HEK293 (cell line): ENCODE results near the gene SIMC1.

ENCODE experiments used
- GFI1B ChIP-seq: fragments of 450-650 bp; formaldehyde crosslinking; IDR thresholded peaks from 2 replicates; pipeline ENCODE4 v1.5.1; 2016; ENCODE audit warnings: missing biosample characterization, missing genetic modification characterization
- KLF1 ChIP-seq: fragments of 450-650 bp; formaldehyde crosslinking; IDR thresholded peaks from 2 replicates; pipeline ENCODE4 v1.5.1; 2016; ENCODE audit warnings: missing biosample characterization, missing genetic modification characterization
- RBAK ChIP-seq: fragments of 450-650 bp; formaldehyde crosslinking; IDR thresholded peaks from 2 replicates; pipeline ENCODE4 v1.5.1; 2016; ENCODE audit warnings: missing biosample characterization, missing genetic modification characterization
- REPIN1 ChIP-seq: fragments of 450-650 bp; formaldehyde crosslinking; IDR thresholded peaks from 2 replicates; pipeline ENCODE4 v1.5.1; 2017; ENCODE audit warnings: missing biosample characterization, missing genetic modification characterization, low read depth
- TRIM28 ChIP-seq: IDR thresholded peaks from 2 replicates; pipeline ENCODE4 v1.6.1; 2011; ENCODE audit warnings: low read length, control low read depth, borderline replicate concordance
- YY1 ChIP-seq: fragments of 450-650 bp; formaldehyde crosslinking; IDR thresholded peaks from 2 replicates; pipeline ENCODE4 v1.5.1; 2018; ENCODE audit warnings: missing biosample characterization, missing genetic modification characterization
- ZBTB8A ChIP-seq: fragments of 450-650 bp; formaldehyde crosslinking; IDR thresholded peaks from 2 replicates; pipeline ENCODE4 v1.5.1; 2016; ENCODE audit warnings: missing biosample characterization, missing genetic modification characterization
- ZFP37 ChIP-seq: fragments of 450-650 bp; formaldehyde crosslinking; IDR thresholded peaks from 2 replicates; pipeline ENCODE4 v1.5.1; 2016; ENCODE audit warnings: missing biosample characterization, missing genetic modification characterization
- ZNF157 ChIP-seq: fragments of 450-650 bp; formaldehyde crosslinking; IDR thresholded peaks from 2 replicates; pipeline ENCODE4 v1.5.1; 2016; ENCODE audit warnings: missing biosample characterization, missing genetic modification characterization
- ZNF2 ChIP-seq: fragments of 450-650 bp; formaldehyde crosslinking; IDR thresholded peaks from 2 replicates; pipeline ENCODE4 v1.5.1; 2016; ENCODE audit warnings: missing biosample characterization, missing genetic modification characterization
- ZNF202 ChIP-seq: fragments of 450-650 bp; formaldehyde crosslinking; IDR thresholded peaks from 2 replicates; pipeline ENCODE4 v1.5.1; 2016; ENCODE audit warnings: missing biosample characterization, missing genetic modification characterization, borderline replicate concordance
- ZNF211 ChIP-seq: fragments of 450-650 bp; formaldehyde crosslinking; IDR thresholded peaks from 2 replicates; pipeline ENCODE4 v1.5.1; 2016; ENCODE audit warnings: low read depth, missing biosample characterization, missing genetic modification characterization
- ZNF292 ChIP-seq: fragments of 450-650 bp; formaldehyde crosslinking; IDR thresholded peaks from 2 replicates; pipeline ENCODE4 v1.5.1; 2016; ENCODE audit warnings: low read depth, missing biosample characterization, missing genetic modification characterization, borderline replicate concordance
- ZNF394 ChIP-seq: fragments of 450-650 bp; formaldehyde crosslinking; IDR thresholded peaks from 2 replicates; pipeline ENCODE4 v1.5.1; 2016; ENCODE audit warnings: missing biosample characterization, missing genetic modification characterization, mild to moderate bottlenecking, moderate library complexity, borderline replicate concordance
- ZNF544 ChIP-seq: fragments of 450-650 bp; formaldehyde crosslinking; IDR thresholded peaks from 2 replicates; pipeline ENCODE4 v1.5.0; 2017; ENCODE audit warnings: missing biosample characterization, missing genetic modification characterization
- ZNF624 ChIP-seq: fragments of 450-650 bp; formaldehyde crosslinking; IDR thresholded peaks from 2 replicates; pipeline ENCODE4 v1.5.1; 2017; ENCODE audit warnings: missing biosample characterization, missing genetic modification characterization
- ZNF626 ChIP-seq: fragments of 450-650 bp; sonication (Bioruptor Pico); formaldehyde crosslinking; IDR thresholded peaks from 2 replicates; pipeline ENCODE4 v1.5.1; 2018; ENCODE audit warnings: missing biosample characterization, missing genetic modification characterization, inconsistent platforms
- ZNF629 ChIP-seq: fragments of 450-650 bp; formaldehyde crosslinking; IDR thresholded peaks from 2 replicates; pipeline ENCODE4 v1.5.1; 2017; ENCODE audit warnings: missing biosample characterization, missing genetic modification characterization
- ZNF747 ChIP-seq: fragments of 450-650 bp; formaldehyde crosslinking; IDR thresholded peaks from 2 replicates; pipeline ENCODE4 v1.5.1; 2016; ENCODE audit warnings: missing biosample characterization, missing genetic modification characterization
- ZNF76 ChIP-seq: fragments of 450-650 bp; formaldehyde crosslinking; IDR thresholded peaks from 2 replicates; pipeline ENCODE4; 2016; ENCODE audit warnings: low read depth, missing biosample characterization, missing genetic modification characterization, borderline replicate concordance
- ZNF791 ChIP-seq: fragments of 450-650 bp; formaldehyde crosslinking; IDR thresholded peaks from 2 replicates; pipeline ENCODE4 v1.5.1; 2016; ENCODE audit warnings: missing biosample characterization, missing genetic modification characterization
- ZNF837 ChIP-seq: fragments of 450-650 bp; formaldehyde crosslinking; IDR thresholded peaks from 2 replicates; pipeline ENCODE4 v1.5.1; 2016; ENCODE audit warnings: missing biosample characterization, missing genetic modification characterization
- ZNF843 ChIP-seq: fragments of 450-650 bp; formaldehyde crosslinking; IDR thresholded peaks from 2 replicates; pipeline ENCODE4 v1.5.1; 2016; ENCODE audit warnings: missing biosample characterization, missing genetic modification characterization
- TF ChIP-seq, protein P1 (sequence below): fragments of 450-650 bp; formaldehyde crosslinking; IDR thresholded peaks from 2 replicates; pipeline ENCODE4 v1.5.1; 2017; ENCODE audit warnings: missing biosample characterization, missing genetic modification characterization
- TF ChIP-seq, protein P2 (sequence below): fragments of 450-650 bp; formaldehyde crosslinking; IDR thresholded peaks from 2 replicates; pipeline ENCODE4 v1.5.1; 2017; ENCODE audit warnings: missing biosample characterization, missing genetic modification characterization
- TF ChIP-seq, protein P3 (sequence below): fragments of 450-650 bp; formaldehyde crosslinking; conservative IDR thresholded peaks from 2 replicates; pipeline ENCODE4 v1.5.1; 2016; ENCODE audit warnings: low read depth, missing biosample characterization, missing genetic modification characterization
- TF ChIP-seq, protein P4 (sequence below): fragments of 450-650 bp; formaldehyde crosslinking; IDR thresholded peaks from 2 replicates; pipeline ENCODE4 v1.5.1; 2016; ENCODE audit warnings: missing biosample characterization, missing genetic modification characterization

The SIMC1 gene

DNA sequence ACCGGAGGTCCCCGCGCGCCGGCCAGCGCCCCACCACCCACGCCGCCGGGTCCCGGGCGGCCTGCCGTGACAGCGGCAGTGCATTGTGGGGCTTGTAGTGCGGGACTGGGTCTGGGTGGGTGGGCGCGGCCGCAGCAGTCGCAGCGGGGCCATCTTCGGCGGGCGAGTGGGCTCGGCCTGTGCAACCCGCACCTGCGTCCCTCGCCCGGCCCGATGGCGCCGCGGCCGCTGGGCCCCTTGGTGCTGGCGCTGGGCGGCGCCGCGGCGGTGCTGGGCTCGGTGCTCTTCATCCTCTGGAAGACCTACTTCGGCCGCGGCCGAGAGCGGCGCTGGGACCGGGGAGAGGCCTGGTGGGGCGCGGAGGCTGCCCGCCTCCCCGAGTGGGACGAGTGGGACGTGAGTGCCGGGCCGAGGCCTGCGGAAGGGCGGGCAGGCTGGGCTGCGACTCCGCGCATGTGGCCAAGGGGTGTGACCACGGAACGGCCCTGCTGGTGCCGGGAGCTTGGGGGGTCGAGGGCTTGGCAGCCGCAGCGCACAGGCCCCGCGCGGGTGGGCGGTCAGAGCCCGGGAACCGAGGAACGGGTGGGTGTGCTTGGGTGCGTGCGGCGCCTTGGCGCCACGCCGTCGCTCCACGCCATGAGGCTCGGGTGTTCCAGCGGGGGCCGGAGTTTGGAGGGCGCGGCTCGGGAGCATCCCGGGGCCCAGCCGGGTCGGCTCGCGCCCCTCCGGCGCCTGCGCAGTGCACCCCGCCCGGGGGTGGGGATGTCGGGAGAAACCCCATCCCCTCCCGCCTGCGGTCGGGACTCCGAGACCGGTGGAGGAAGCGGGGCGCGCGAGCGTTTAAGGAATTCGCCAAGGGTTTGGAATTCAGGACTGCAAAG lies 127.4 kb downstream of the SIMC1 start, which contains the start of gene ARL10 (continued):
- TF ChIP-seq, protein P1, sequence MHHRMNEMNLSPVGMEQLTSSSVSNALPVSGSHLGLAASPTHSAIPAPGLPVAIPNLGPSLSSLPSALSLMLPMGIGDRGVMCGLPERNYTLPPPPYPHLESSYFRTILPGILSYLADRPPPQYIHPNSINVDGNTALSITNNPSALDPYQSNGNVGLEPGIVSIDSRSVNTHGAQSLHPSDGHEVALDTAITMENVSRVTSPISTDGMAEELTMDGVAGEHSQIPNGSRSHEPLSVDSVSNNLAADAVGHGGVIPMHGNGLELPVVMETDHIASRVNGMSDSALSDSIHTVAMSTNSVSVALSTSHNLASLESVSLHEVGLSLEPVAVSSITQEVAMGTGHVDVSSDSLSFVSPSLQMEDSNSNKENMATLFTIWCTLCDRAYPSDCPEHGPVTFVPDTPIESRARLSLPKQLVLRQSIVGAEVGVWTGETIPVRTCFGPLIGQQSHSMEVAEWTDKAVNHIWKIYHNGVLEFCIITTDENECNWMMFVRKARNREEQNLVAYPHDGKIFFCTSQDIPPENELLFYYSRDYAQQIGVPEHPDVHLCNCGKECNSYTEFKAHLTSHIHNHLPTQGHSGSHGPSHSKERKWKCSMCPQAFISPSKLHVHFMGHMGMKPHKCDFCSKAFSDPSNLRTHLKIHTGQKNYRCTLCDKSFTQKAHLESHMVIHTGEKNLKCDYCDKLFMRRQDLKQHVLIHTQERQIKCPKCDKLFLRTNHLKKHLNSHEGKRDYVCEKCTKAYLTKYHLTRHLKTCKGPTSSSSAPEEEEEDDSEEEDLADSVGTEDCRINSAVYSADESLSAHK (tag by site-specific recombination): no peak
- TF ChIP-seq ZNF292 (tag by site-specific recombination): no peak
- no peak for TF ChIP-seq ZNF791
- TF ChIP-seq ZNF626 (tag by site-specific recombination): no peak
- no peak for TF ChIP-seq ZNF624 (tag by site-specific recombination)
- TF ChIP-seq KLF1 (tag by site-specific recombination): peak; percentile 26; the same call in 1 of the 2 replicates
- TF ChIP-seq, protein P2, sequence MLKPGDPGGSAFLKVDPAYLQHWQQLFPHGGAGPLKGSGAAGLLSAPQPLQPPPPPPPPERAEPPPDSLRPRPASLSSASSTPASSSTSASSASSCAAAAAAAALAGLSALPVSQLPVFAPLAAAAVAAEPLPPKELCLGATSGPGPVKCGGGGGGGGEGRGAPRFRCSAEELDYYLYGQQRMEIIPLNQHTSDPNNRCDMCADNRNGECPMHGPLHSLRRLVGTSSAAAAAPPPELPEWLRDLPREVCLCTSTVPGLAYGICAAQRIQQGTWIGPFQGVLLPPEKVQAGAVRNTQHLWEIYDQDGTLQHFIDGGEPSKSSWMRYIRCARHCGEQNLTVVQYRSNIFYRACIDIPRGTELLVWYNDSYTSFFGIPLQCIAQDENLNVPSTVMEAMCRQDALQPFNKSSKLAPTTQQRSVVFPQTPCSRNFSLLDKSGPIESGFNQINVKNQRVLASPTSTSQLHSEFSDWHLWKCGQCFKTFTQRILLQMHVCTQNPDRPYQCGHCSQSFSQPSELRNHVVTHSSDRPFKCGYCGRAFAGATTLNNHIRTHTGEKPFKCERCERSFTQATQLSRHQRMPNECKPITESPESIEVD: no peak
- no peak for TF ChIP-seq ZNF747 (tag by site-specific recombination)
- TF ChIP-seq, protein P3, sequence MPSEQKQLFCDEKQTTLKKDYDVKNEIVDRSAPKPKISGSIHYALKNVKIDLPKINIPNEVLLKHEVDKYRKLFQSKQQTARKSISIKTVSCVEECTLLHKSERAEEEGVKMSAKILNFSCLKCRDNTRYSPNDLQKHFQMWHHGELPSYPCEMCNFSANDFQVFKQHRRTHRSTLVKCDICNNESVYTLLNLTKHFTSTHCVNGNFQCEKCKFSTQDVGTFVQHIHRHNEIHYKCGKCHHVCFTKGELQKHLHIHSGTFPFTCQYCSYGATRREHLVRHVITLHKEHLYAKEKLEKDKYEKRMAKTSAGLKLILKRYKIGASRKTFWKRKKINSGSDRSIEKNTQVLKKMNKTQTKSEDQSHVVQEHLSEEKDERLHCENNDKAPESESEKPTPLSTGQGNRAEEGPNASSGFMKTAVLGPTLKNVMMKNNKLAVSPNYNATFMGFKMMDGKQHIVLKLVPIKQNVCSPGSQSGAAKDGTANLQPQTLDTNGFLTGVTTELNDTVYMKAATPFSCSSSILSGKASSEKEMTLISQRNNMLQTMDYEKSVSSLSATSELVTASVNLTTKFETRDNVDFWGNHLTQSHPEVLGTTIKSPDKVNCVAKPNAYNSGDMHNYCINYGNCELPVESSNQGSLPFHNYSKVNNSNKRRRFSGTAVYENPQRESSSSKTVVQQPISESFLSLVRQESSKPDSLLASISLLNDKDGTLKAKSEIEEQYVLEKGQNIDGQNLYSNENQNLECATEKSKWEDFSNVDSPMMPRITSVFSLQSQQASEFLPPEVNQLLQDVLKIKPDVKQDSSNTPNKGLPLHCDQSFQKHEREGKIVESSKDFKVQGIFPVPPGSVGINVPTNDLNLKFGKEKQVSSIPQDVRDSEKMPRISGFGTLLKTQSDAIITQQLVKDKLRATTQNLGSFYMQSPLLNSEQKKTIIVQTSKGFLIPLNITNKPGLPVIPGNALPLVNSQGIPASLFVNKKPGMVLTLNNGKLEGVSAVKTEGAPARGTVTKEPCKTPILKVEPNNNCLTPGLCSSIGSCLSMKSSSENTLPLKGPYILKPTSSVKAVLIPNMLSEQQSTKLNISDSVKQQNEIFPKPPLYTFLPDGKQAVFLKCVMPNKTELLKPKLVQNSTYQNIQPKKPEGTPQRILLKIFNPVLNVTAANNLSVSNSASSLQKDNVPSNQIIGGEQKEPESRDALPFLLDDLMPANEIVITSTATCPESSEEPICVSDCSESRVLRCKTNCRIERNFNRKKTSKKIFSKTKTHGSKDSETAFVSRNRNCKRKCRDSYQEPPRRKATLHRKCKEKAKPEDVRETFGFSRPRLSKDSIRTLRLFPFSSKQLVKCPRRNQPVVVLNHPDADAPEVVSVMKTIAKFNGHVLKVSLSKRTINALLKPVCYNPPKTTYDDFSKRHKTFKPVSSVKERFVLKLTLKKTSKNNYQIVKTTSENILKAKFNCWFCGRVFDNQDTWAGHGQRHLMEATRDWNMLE: no peak
- TF ChIP-seq ZNF76 (tag by site-specific recombination): peak; percentile 56; the same call in 1 of the 2 replicates
- no peak for TF ChIP-seq ZNF629
- TF ChIP-seq ZBTB8A (tag by site-specific recombination): no peak; the same call in 1 of the 2 replicates
- TF ChIP-seq, protein P4, sequence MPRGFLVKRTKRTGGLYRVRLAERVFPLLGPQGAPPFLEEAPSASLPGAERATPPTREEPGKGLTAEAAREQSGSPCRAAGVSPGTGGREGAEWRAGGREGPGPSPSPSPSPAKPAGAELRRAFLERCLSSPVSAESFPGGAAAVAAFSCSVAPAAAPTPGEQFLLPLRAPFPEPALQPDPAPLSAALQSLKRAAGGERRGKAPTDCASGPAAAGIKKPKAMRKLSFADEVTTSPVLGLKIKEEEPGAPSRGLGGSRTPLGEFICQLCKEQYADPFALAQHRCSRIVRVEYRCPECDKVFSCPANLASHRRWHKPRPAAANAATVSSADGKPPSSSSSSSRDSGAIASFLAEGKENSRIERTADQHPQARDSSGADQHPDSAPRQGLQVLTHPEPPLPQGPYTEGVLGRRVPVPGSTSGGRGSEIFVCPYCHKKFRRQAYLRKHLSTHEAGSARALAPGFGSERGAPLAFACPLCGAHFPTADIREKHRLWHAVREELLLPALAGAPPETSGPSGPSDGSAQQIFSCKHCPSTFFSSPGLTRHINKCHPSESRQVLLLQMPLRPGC (tag by site-specific recombination): no peak
- TF ChIP-seq REPIN1 (tag by site-specific recombination): no peak
- no peak for TF ChIP-seq RBAK (tag by site-specific recombination)
- TF ChIP-seq TRIM28: no peak
- TF ChIP-seq ZNF211 (tag by site-specific recombination): no peak
- no peak for TF ChIP-seq ZNF544 (tag by site-specific recombination)
- TF ChIP-seq ZNF2 (tag by site-specific recombination): no peak
- TF ChIP-seq ZNF394 (tag by site-specific recombination): no peak
- TF ChIP-seq ZFP37: no peak
- TF ChIP-seq ZNF202 (tag by site-specific recombination): no peak
- no peak for TF ChIP-seq ZNF157
- no peak for TF ChIP-seq GFI1B (tag by site-specific recombination)
- TF ChIP-seq YY1: peak; percentile 26; the same call in 1 of the 2 replicates
- no peak for TF ChIP-seq ZNF837 (tag by site-specific recombination)
- no peak for TF ChIP-seq ZNF843 (tag by site-specific recombination)
